ENCODE results near the gene RTTN. TPM values are rescaled to one million over a fixed set of nuclear protein-coding genes. Genes with fewer than 3 reads are reported as not detected.

Gene RTTN
- total RNA-seq, 1 donor from 2014 or later: 31.3 TPM

- DNase-seq (ENCODE audit: low read depth): no peak
- no peak for TF ChIP-seq CTCF (IDR thresholded peaks at IDR 0.05; ENCODE audit: insufficient read depth, low read length, severe bottlenecking)
- FAIRE-seq: no peak
- H3K4me3 ChIP-seq (ENCODE audit: low read depth, low read length): no peak overlapping the region
- no peaks in the 10 kb centered on the region for H3K36me3 ChIP-seq (ENCODE audit: control insufficient read depth, insufficient read depth, low read length)
- no peaks in the 10 kb centered on the region for H3K27me3 ChIP-seq (ENCODE audit: control insufficient read depth, insufficient read depth, low read length)
Observed at GRCh38 chr18:70229639-70230038, 24.2 kb upstream of the RTTN start.

DNA sequence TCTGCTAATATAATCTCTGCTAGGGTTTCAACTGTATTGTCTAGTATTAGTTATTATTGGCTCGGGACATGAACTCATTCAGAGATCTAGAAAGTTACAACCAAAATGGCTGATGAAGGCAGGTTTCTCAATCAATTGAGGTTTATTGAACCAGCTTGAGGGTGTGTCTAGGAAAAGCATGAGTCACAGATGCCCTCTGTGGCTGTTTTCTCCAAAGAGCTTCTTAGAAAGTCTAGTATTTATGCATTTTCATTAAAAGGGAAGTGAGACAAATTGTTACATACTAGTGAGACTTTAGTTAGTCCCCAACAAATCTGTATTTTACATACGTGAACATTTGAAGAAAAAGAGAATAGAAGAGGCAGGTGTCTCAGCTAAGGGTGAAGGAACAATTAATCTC is 23.0 kb upstream of the RTTN start:
- no peaks in the 10 kb centered on the region for H3K27me3 ChIP-seq (ENCODE audit: control insufficient read depth, insufficient read depth, low read length)
- no peak for TF ChIP-seq CTCF (IDR thresholded peaks at IDR 0.05; ENCODE audit: insufficient read depth, low read length, severe bottlenecking)
- H3K4me3 ChIP-seq (ENCODE audit: low read depth, low read length): no peak overlapping the region
- no peaks in the 10 kb centered on the region for H3K36me3 ChIP-seq (ENCODE audit: control insufficient read depth, insufficient read depth, low read length)
- DNase-seq (ENCODE audit: low read depth) (peak; percentile 46), FAIRE-seq (no peak)

DNA sequence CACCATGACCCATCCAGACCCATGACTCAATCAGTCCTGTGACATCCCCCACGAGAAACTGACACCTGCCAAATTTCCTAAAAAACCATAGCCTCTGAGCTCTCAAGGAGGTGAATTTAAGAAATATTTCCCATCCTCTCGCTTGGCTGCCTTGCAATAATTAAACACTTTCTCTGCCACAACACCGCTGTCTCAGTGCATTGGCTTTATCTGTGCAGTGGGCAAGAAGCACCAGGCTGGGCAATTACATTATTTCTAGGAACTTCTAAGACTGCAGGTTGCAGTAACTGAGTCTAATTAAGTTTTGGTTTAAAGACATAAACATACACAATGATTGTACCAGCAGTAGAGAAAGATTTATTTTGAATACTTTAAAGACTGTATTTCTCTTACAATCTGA is 22.0 kb upstream of the RTTN start:
- no peak for FAIRE-seq

DNA sequence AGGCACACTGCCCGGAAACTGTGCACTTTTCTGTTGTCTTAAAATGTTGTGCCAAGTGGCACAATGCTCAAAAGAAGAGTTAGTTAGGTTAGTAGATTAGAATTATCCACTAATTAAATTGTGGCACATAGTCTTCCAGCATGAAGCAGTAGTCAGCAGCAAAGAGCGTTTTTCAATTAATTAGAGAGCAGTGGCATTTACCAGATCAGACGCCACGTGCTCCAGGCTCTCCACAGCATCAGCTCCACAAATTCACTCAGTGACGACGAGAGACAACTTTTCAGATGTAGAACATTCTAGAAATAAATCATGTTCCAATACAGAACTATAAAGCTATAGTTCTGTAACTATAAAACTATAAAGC is 16.4 kb upstream of the RTTN start:
- Histone ChIP-seq H3K4me3 (ENCODE audit: low read depth, low read length) (no peak overlapping the region), H3K36me3 (ENCODE audit: control insufficient read depth, insufficient read depth, low read length) (no peaks in the 10 kb centered on the region), H3K27me3 (ENCODE audit: control insufficient read depth, insufficient read depth, low read length) (peaks cover 3% of the 10 kb centered on the region)
- FAIRE-seq (no peak), DNase-seq (ENCODE audit: low read depth) (no peak)
- TF ChIP-seq CTCF (IDR thresholded peaks at IDR 0.05; ENCODE audit: insufficient read depth, low read length, severe bottlenecking): no peak

More for the DNA sequence above, 22.0 kb upstream of the RTTN start:
- no peak for DNase-seq (ENCODE audit: low read depth)
- H3K36me3 ChIP-seq (ENCODE audit: control insufficient read depth, insufficient read depth, low read length): no peaks in the 10 kb centered on the region
- H3K4me3 ChIP-seq (ENCODE audit: low read depth, low read length): no peak overlapping the region
- H3K27me3 ChIP-seq (ENCODE audit: control insufficient read depth, insufficient read depth, low read length): no peaks in the 10 kb centered on the region
- TF ChIP-seq CTCF (IDR thresholded peaks at IDR 0.05; ENCODE audit: insufficient read depth, low read length, severe bottlenecking): no peak

DNA sequence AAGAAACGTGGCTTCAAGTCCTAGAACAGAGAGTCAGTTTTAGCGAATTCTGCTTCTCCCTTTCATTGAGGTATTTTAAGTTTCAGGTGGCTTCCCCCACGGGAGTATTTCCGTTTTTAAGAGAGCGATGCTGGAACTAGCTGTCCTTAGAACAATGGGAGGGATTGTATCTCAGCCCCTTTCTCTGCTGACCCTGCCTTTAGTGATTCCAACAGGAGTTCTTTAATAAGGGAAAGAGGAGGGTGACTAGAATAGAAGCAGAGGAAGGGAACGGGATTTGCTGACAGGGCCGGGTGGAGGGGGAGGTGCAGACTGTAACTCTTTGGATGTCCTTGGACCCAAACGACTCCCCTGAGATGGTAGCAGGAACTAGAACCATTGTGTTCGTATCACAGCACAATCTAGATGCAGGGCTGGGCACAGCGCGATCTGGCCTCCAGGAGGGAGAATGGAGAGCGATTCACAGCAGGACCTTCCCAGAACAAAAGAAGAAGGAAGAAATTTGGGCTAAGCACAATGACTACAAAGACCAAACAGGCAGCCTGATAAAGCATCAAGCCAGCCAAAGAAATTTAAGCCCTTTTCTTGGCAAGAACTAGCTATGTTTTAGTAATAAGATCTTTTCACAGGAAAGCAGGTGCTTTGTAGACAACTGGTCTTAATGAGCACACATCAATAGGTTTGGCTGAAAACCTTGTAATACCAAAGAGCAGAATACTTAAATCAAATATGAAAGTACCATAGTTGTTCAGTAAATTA is 15.8 kb upstream of the RTTN start:
- Histone ChIP-seq H3K4me3 (ENCODE audit: low read depth, low read length) (no peak overlapping the region), H3K27me3 (ENCODE audit: control insufficient read depth, insufficient read depth, low read length) (peaks cover 3% of the 10 kb centered on the region), H3K36me3 (ENCODE audit: control insufficient read depth, insufficient read depth, low read length) (no peaks in the 10 kb centered on the region)
- DNase-seq (ENCODE audit: low read depth) (no peak), FAIRE-seq (peak; percentile 60)
- no peak for TF ChIP-seq CTCF (IDR thresholded peaks at IDR 0.05; ENCODE audit: insufficient read depth, low read length, severe bottlenecking)

DNA sequence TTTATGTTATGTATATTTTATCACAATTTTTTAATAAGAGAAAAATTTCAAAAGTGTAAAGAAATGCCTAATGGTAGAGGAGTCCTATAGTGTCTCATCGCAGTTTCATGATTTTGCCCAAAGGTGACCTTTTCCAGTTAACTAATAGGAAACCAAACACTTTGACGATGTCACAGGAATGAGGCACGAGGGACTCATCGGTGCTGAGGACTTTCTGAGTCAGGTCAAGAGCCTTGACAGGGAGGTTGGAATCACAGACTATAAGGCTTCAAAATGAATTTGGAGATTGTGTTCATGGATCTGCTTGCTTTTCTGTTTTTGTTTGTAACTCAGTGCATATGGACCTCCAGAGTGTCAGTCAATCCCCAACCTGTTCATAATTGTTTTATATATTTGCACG is 15.1 kb upstream of the RTTN start:
- FAIRE-seq: no peak
- no peak for DNase-seq (ENCODE audit: low read depth)
- no peak overlapping the region for H3K4me3 ChIP-seq (ENCODE audit: low read depth, low read length)
- TF ChIP-seq CTCF (IDR thresholded peaks at IDR 0.05; ENCODE audit: insufficient read depth, low read length, severe bottlenecking): no peak
- H3K36me3 ChIP-seq (ENCODE audit: control insufficient read depth, insufficient read depth, low read length): no peaks in the 10 kb centered on the region
- peaks cover 3% of the 10 kb centered on the region for H3K27me3 ChIP-seq (ENCODE audit: control insufficient read depth, insufficient read depth, low read length)

All from bronchial epithelial cell (primary cell).